Measurements from ENCODE around the gene TUSC2. TPM values are rescaled to one million over a fixed set of nuclear protein-coding genes. Genes with fewer than 3 reads are reported as not detected.

Gene TUSC2
- total RNA-seq, 6 experiments from 2014 or later, result 9.7 to 36.9 (median 12.5) TPM

DNA sequence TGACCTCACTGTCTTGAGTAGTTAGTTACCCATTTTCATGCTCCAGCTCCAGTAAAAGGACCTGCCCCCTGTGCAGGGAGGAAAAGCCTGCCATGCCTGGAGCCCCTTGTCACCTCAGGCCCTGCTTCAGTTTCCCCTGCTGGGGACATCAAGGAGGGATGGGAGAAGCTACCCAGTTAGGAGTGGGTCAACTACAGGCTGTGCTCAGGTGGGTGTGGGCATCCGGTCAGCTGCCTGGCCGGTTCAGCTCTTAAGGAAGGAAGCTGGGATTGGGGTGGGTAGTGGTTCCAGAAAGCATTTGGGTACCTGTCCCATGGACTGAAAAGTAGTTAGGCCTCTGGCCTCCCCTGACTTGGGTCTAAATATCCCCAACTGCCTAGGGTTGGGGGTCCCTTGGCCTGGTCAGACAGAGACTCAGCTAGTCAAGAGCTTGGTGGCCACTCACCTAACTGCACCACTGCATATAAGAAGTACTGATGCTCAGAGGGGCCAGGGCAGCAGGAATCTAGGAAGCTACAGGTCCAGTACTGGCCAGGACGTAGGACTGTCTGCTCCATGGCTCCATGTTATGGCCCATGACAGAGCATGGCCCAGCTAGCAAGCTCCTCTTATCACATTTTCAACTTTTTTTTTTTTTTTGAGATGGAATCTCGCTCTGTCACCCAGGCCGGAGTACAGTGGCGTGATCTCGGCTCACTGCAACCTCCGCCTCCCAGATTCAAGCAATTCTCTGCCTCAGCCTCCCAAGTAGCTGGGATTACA lies 48.6 kb downstream of the TUSC2 start:
- no peaks in the 10 kb centered on the region for H3K36me3 ChIP-seq
- WGBS (ENCODE audit: insufficient coverage, low coverage, low lambda C conversion rate, missing lambda C conversion rate), result 100% methylated on average over 7 of the region's 8 CpGs
- H3K27me3 ChIP-seq, result no peaks in the 10 kb centered on the region
- intact Hi-C loops (cut with DNase I), result loop anchor here (5.0 kb wide), 3 partner anchors 38 to 87 kb away; partner anchors contain the start of genes GNAT1 (in 1 of the 2) and TUSC2 (in 1 of the 2)
- H3K4me3 ChIP-seq, result no peak overlapping the region
- peaks cover 0 to under 1% (median 0%) of the 10 kb centered on the region in 4 donors for H3K4me1 ChIP-seq
- ATAC-seq (no peak), DNase-seq (no peak)
- TF ChIP-seq, protein P1, sequence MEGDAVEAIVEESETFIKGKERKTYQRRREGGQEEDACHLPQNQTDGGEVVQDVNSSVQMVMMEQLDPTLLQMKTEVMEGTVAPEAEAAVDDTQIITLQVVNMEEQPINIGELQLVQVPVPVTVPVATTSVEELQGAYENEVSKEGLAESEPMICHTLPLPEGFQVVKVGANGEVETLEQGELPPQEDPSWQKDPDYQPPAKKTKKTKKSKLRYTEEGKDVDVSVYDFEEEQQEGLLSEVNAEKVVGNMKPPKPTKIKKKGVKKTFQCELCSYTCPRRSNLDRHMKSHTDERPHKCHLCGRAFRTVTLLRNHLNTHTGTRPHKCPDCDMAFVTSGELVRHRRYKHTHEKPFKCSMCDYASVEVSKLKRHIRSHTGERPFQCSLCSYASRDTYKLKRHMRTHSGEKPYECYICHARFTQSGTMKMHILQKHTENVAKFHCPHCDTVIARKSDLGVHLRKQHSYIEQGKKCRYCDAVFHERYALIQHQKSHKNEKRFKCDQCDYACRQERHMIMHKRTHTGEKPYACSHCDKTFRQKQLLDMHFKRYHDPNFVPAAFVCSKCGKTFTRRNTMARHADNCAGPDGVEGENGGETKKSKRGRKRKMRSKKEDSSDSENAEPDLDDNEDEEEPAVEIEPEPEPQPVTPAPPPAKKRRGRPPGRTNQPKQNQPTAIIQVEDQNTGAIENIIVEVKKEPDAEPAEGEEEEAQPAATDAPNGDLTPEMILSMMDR (IDR thresholded peaks at IDR 0.05), result no peak
- no peak for TF ChIP-seq POLR2A (IDR thresholded peaks at IDR 0.05)
- no peak overlapping the region for H3K27ac ChIP-seq
- H3K9me3 ChIP-seq, result no peaks in the 10 kb centered on the region

DNA sequence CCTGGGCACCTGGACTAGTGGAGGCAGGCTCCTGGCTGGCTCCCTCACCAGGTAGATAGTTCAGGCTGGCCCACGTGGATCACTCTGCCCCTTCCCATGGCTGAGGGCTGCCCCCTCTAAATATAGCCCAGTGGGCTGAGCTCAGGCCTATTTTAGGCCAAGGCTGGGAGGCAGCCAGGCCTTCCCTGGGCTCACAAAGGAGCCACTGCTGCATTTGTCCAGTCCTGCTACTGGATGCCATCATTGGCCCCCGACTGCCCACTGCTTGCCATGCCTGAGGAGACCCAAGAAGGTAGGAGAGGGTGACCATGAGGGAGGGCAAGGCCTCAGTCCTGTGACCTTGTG lies 49.2 kb downstream of the TUSC2 start, which contains the start of gene LSMEM2:
LSMEM2 (plus strand) TSS at position 208 of the 345 bp plus-strand sequence; CDS start at position 235, 27 bp downstream.
- Histone ChIP-seq H3K9me3 (no peaks in the 10 kb centered on the region), H3K4me1 (peaks cover 0 to 5% (median 2%) of the 10 kb centered on the region in 4 donors), H3K27me3 (no peaks in the 10 kb centered on the region), H3K27ac (no peak within 1 kb of the TSS), H3K4me3 (no peak within 1 kb of the TSS), H3K36me3 (no peaks in the 10 kb centered on the region)
- no peak for ATAC-seq
- intact Hi-C loops (cut with DNase I), result loop anchor here (5.0 kb wide), 2 partner anchors 48 to 87 kb away; partner anchors contain the start of genes GNAT1 (in 1 of the 2) and TUSC2 (in 1 of the 2)
- no peak for DNase-seq
- no CpG with 5 or more reads among the region's 2 CpGs for WGBS (ENCODE audit: insufficient coverage, low coverage, low lambda C conversion rate, missing lambda C conversion rate)
- TF ChIP-seq POLR2A (IDR thresholded peaks at IDR 0.05), result no peak
- TF ChIP-seq, protein P1 (IDR thresholded peaks at IDR 0.05), result no peak

DNA sequence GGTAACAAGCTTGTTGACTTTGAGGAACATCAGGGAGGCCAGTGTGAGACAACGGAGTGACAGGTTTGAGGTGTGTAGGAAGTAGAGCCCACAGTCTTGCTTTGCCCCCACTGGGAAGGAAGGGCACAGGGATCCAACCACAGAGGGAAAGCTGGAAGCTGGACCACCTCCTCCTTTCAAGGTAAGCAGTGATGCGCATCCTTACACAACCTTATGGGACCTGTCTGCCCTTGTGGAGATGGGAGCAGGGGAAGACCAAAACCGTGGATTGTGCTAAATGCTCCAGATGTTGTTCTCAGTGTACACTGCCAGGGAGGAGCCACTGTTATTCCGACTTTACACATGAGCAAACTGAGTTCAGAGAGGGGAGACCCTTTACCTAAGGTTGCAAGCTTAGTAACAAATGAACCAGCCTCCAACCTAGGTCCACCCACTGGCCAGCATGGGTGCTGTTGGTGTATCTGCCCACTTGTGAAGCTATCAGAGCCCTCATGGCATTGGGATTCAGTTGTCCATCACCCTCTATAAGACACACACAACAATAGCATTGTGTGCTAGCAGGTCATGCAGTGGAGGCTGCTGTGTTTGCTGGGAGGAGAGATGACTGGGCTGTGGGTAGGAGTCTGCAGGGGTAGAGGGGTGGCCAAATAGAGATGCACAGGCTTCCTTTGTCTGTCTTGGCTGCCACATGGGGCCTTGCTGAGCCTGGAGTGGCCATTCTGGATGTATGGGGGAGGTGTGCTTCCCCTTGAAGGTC lies 49.7 kb downstream of the TUSC2 start:
- Histone ChIP-seq H3K9me3 (no peaks in the 10 kb centered on the region), H3K27me3 (no peaks in the 10 kb centered on the region), H3K27ac (no peak overlapping the region), H3K4me3 (no peak overlapping the region), H3K4me1 (peaks cover 0 to 11% (median 5%) of the 10 kb centered on the region in 4 donors), H3K36me3 (no peaks in the 10 kb centered on the region)
- ATAC-seq (no peak), DNase-seq (no peak)
- no peak for TF ChIP-seq POLR2A (IDR thresholded peaks at IDR 0.05)
- TF ChIP-seq, protein P1 (IDR thresholded peaks at IDR 0.05), result no peak
- intact Hi-C loops (cut with DNase I), result loop anchor here (5.0 kb wide), 2 partner anchors 49 to 86 kb away; partner anchors contain the start of genes GNAT1 (in 1 of the 2) and TUSC2 (in 1 of the 2)
- WGBS (ENCODE audit: insufficient coverage, low coverage, low lambda C conversion rate, missing lambda C conversion rate), result 60% methylated on average over 1 of the region's 4 CpGs

DNA sequence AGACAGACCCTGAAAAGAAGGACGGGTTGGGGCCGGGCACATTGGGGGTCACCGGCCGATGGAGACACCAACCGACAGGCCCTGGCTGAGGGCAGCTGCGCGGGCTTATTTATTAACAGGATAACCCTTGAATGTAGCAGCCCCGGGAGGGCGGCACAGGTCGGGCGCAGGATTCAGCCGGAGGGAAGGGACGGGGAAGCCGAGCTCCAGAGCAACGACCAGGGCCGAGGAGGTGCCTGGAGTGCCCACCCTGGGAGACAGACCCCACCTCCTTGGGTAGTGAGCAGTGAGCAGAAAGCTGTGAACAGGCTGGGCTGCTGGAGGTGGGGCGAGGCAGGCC lies 51.3 kb downstream of the TUSC2 start:
- H3K9me3 ChIP-seq, result no peaks in the 10 kb centered on the region
- no peaks in the 10 kb centered on the region for H3K27me3 ChIP-seq
- no peak overlapping the region for H3K4me3 ChIP-seq
- no peaks in the 10 kb centered on the region for H3K36me3 ChIP-seq
- DNase-seq (no peak), ATAC-seq (no peak)
- WGBS (ENCODE audit: insufficient coverage, low coverage, low lambda C conversion rate, missing lambda C conversion rate), result 46% methylated on average over 3 of the region's 17 CpGs
- TF ChIP-seq, protein P1 (IDR thresholded peaks at IDR 0.05), result no peak
- TF ChIP-seq POLR2A (IDR thresholded peaks at IDR 0.05), result no peak
- H3K4me1 ChIP-seq, result peaks cover 0 to 23% (median 5%) of the 10 kb centered on the region in 4 donors
- intact Hi-C loops (cut with DNase I), result loop anchor here (5.0 kb wide), 2 partner anchors 51 to 84 kb away; partner anchors contain the start of genes GNAT1 (in 1 of the 2) and TUSC2 (in 1 of the 2)
- H3K27ac ChIP-seq, result no peak overlapping the region
